ENCODE data around the gene CMIP. TPM values are rescaled to one million over a fixed set of nuclear protein-coding genes. Genes with fewer than 3 reads are reported as not detected.

Gene CMIP
- total RNA-seq, 1 experiment from 2014 or later, result 48.2 TPM

DNA sequence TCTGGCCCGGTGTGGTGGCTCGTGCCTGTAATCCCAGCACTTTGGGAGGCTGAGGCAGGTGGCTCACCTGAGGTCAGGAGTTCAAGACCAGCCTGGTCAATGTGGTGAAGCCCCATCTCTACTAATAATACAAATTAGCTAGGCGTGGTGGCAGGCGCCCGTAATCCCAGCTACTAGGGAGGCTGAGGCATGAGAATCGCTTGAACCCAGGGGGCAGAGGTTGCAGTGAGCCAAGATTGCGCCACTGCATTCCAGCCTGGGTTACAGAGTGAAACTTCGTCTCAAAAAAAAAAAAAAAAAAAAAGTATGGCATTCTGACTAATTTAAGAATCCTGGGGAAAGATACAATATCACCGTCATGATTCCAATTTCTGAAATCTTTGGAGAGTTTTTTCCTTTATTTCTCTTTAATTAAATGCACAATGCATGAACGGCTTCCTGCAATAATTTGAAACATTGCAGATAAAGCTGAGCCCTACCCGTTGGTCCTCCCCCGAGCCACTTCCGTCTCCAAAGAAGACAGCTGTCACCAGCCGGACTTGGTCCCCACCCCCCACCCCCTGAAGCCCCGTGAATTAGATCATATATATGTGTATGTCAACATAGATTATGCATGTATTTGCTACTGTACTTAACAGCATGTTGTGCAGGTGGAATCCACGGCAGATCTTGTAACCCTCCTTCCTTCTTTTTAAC lies 191.8 kb downstream of the CMIP start:
- Histone ChIP-seq H2AFZ (ENCODE audit: low read length) (no peak overlapping the region), H3K27ac (ENCODE audit: insufficient read length, low read depth, low read length) (no peak overlapping the region), H2BK12ac (ENCODE audit: insufficient read length, low read depth, low read length) (no peak overlapping the region), H3K4me1 (ENCODE audit: insufficient read depth, low read length) (peaks cover 4% of the 10 kb centered on the region; the same call in 1 of the 2 replicates), H3K79me2 (ENCODE audit: insufficient read depth, low read length) (no peaks in the 10 kb centered on the region; the same call in 1 of the 2 replicates), H3T11ph (ENCODE audit: low read length) (no peak overlapping the region), H4K20me1 (ENCODE audit: control insufficient read depth, insufficient read depth, insufficient read length) (no peaks in the 10 kb centered on the region), H3K27me3 (ENCODE audit: insufficient read depth, low read length) (no peaks in the 10 kb centered on the region), H3K18ac (ENCODE audit: insufficient read length, low read depth, low read length) (no peak overlapping the region), H2AK5ac (ENCODE audit: insufficient read length, low read length) (no peak overlapping the region), H2BK20ac (ENCODE audit: low read depth, low read length, poor library complexity, severe bottlenecking) (no peak overlapping the region), H3K14ac (ENCODE audit: insufficient read depth, low read length) (no peak overlapping the region), H3K4me2 (ENCODE audit: insufficient read depth, insufficient read length, low read length) (no peak overlapping the region), H2BK5ac (ENCODE audit: insufficient read length, low read length) (no peak overlapping the region), H4K5ac (ENCODE audit: insufficient read length, low read depth, low read length) (no peak overlapping the region), H2BK15ac (ENCODE audit: low read depth, low read length) (no peak overlapping the region), H3K23ac (ENCODE audit: insufficient read length, low read depth, low read length) (no peak overlapping the region), H4K91ac (ENCODE audit: insufficient read length, low read depth, low read length) (no peak overlapping the region), H3K9ac (ENCODE audit: extremely low read depth, insufficient read length, low read length) (no peak overlapping the region), H3K4ac (ENCODE audit: low read depth, low read length) (no peak overlapping the region), H4K8ac (replicated peaks; ENCODE audit: insufficient read length, low read depth, low read length) (no peak overlapping the region), H3K56ac (ENCODE audit: insufficient read length, low read depth, low read length) (no peak overlapping the region), H3K79me1 (ENCODE audit: insufficient read depth, low read depth, low read length, poor library complexity, severe bottlenecking) (no peaks in the 10 kb centered on the region), H3K9me3 (ENCODE audit: control insufficient read depth, low read depth, low read length) (no peaks in the 10 kb centered on the region), H3K23me2 (ENCODE audit: insufficient read length, low read depth, low read length, poor library complexity, severe bottlenecking) (no peaks in the 10 kb centered on the region), H2BK120ac (ENCODE audit: low read depth, low read length, poor library complexity, severe bottlenecking) (no peak overlapping the region)
- no peak for DNase-seq
- Mint-ChIP-seq H3K27me3 (ENCODE audit: low read depth) (no peaks in the 10 kb centered on the region), H3K27ac (peak overlapping the region in 1 of 3 experiments; percentile 62; a peak in 1 of 7 replicates), H3K4me3 (no peak overlapping the region), H3K36me3 (ENCODE audit: insufficient read depth in 1 of 3, low read depth in 3 of 3) (0 out of 7 replicates have a peak, but pooled peaks cover 0 to 3% (median 1%) of the 10 kb centered on the region in 3 experiments), H3K4me1 (peaks cover 53 to 84% of the 10 kb centered on the region in 2 experiments), H3K9me3 (no peaks in the 10 kb centered on the region)
- no CpG with 5 or more reads among the region's 16 CpGs for WGBS (ENCODE audit: extremely low coverage, insufficient read length, low lambda C conversion rate)
- TF ChIP-seq, protein P1, sequence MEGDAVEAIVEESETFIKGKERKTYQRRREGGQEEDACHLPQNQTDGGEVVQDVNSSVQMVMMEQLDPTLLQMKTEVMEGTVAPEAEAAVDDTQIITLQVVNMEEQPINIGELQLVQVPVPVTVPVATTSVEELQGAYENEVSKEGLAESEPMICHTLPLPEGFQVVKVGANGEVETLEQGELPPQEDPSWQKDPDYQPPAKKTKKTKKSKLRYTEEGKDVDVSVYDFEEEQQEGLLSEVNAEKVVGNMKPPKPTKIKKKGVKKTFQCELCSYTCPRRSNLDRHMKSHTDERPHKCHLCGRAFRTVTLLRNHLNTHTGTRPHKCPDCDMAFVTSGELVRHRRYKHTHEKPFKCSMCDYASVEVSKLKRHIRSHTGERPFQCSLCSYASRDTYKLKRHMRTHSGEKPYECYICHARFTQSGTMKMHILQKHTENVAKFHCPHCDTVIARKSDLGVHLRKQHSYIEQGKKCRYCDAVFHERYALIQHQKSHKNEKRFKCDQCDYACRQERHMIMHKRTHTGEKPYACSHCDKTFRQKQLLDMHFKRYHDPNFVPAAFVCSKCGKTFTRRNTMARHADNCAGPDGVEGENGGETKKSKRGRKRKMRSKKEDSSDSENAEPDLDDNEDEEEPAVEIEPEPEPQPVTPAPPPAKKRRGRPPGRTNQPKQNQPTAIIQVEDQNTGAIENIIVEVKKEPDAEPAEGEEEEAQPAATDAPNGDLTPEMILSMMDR (conservative IDR thresholded peaks at IDR 0.05), result no peak

Measured in H9 (cell line).